Left cardiac atrium (tissue), 4 donors: ENCODE data around the gene LMNTD2. TPM values are rescaled to one million over a fixed set of nuclear protein-coding genes. Genes with fewer than 3 reads are reported as not detected.
"Not testable (repeated sequence)": the region's sequence is repeated elsewhere in the genome, so short reads cannot be mapped to it uniquely, and the experiment has no call there.

Experiments used
- ATAC-seq, 2 donors: fragments of 200-7000 bp; cut with Tn5 transposase; one replicate each; pipeline ENCODE4 v1.9.1; 2020; ENCODE audit warnings: mild to moderate bottlenecking in 2 of 2, moderate library complexity in 2 of 2
- DNase-seq: peaks from one replicate; pipeline ENCODE4 v3.0.0-alpha.2; 2020
- intact Hi-C, 2 donors: fragments of 100-400 bp; cut with DNase I; formaldehyde crosslinking; loops; one replicate each; pipeline versions ENCODE4 v1.14.1 to v1.15.1; 2022 to 2023
- total RNA-seq, 2 donors: library from RNA; stranded (reverse); fragmentation: NEBNext Ultra II Directional; extraction: Animal tissue kit (Norgen Biotek cat#: 25700); gene quantifications; one replicate each; pipeline ENCODE4 v1.2.1, GENCODE V29; 2021
- donor health status: DM: no; HTN: yes; CAD: no.
- donor health status: DM: no; HTN: yes; CAD: no; lungs with severe emphysema.
- donor health status: DM: yes; HTN: yes; CAD: no.
- donor health status: Dilated cardiomyopathy.

Gene LMNTD2
- total RNA-seq, 2 donors from 2014 or later, result 0.58 to 1.1 TPM

GRCh38 chr11:590997-591396 lies 30.5 kb upstream of the LMNTD2 start:
- intact Hi-C loops, result no loop called here
- DNase-seq (no peak), ATAC-seq (no peak)

- DNase-seq (no peak), ATAC-seq (no peak)
These were observed 29.3 kb upstream of the LMNTD2 start for GRCh38 chr11:589798-590197.

GRCh38 chr11:587978-588380 lies 27.4 kb upstream of the LMNTD2 start:
- intact Hi-C loops, result no loop called here
- peak; percentile 30 to 72 for ATAC-seq
- DNase-seq, result no peak

More at GRCh38 chr11:589798-590197, 29.3 kb upstream of the LMNTD2 start:
- intact Hi-C loops, result no loop called here

GRCh38 chr11:587546-587945 lies 27.0 kb upstream of the LMNTD2 start:
- no peak for ATAC-seq
- intact Hi-C loops, result no loop called here
- no peak for DNase-seq

- intact Hi-C loops, result no loop called here
- no peak for DNase-seq
- no peak for ATAC-seq
These were observed 26.1 kb upstream of the LMNTD2 start for GRCh38 chr11:586376-587316.

- intact Hi-C loops, result no loop called here
- DNase-seq (no peak), ATAC-seq (no peak)
These were observed 23.7 kb upstream of the LMNTD2 start for GRCh38 chr11:584287-584686.

- DNase-seq (no peak), ATAC-seq (no peak)
- intact Hi-C loops, result no loop called here
These were observed 21.2 kb upstream of the LMNTD2 start for GRCh38 chr11:581752-582151.

- DNase-seq, result no peak
- ATAC-seq, result peak; percentile 8 to 21
- intact Hi-C loops, result no loop called here
These were observed 20.8 kb upstream of the LMNTD2 start for GRCh38 chr11:581342-581741.

- DNase-seq (no peak), ATAC-seq (no peak)
- intact Hi-C loops, result loop anchor here in 1 of 2 donors (5.0 kb wide), 1 partner anchor 32 kb away; no protein-coding TSS in a partner anchor
These were observed 19.5 kb upstream of the LMNTD2 start for GRCh38 chr11:579830-580601.

- intact Hi-C loops, result loop anchor here in 1 of 2 donors (5.0 kb wide), 1 partner anchor 34 kb away; no protein-coding TSS in a partner anchor
- no peak for DNase-seq
- no peak for ATAC-seq
These were observed 17.9 kb upstream of the LMNTD2 start for GRCh38 chr11:578276-579035.

- intact Hi-C loops, result loop anchor here in 1 of 2 donors (5.0 kb wide), 1 partner anchor 35 kb away; no protein-coding TSS in a partner anchor
- DNase-seq, result no peak
These were observed 17.0 kb upstream of the LMNTD2 start for GRCh38 chr11:577611-577894.

GRCh38 chr11:576811-577610 lies 16.5 kb upstream of the LMNTD2 start:
- intact Hi-C loops, result loop anchor here in 1 of 2 donors (5.0 kb wide), 1 partner anchor 35 kb away; no protein-coding TSS in a partner anchor
- DNase-seq (no peak), ATAC-seq (no peak)

More at GRCh38 chr11:577611-577894, 17.0 kb upstream of the LMNTD2 start:
- no peak for ATAC-seq

GRCh38 chr11:575996-576768 lies 15.6 kb upstream of the LMNTD2 start, which contains the start of gene PHRF1:
TSS of gene PHRF1 (plus strand) at chr11:576470. CDS start at chr11:581513, 5,043 bp downstream.
- DNase-seq (peak; percentile 97), ATAC-seq (peak; percentile 92 to 95)
- intact Hi-C loops, result loop anchor here in 1 of 2 donors (5.0 kb wide), 1 partner anchor 36 kb away; no protein-coding TSS in a partner anchor

GRCh38 chr11:575313-575995 lies 14.9 kb upstream of the LMNTD2 start:
- ATAC-seq (peak; percentile 22 to 29), DNase-seq (no peak)
- intact Hi-C loops, result loop anchor here in 1 of 2 donors (5.0 kb wide), 1 partner anchor 37 kb away; no protein-coding TSS in a partner anchor

- DNase-seq (no peak), ATAC-seq (peak; percentile 1 to 7)
- intact Hi-C loops, result loop anchor here in 1 of 2 donors (5.0 kb wide), 1 partner anchor 38 kb away; no protein-coding TSS in a partner anchor
These were observed 14.2 kb upstream of the LMNTD2 start for GRCh38 chr11:574632-575312.

GRCh38 chr11:574031-574570 lies 13.6 kb upstream of the LMNTD2 start:
- ATAC-seq, DNase-seq, intact Hi-C loops: not testable (repeated sequence)
